AG10803 (cell line): ENCODE data around the gene SMAGP.
"Not testable (repeated sequence)": the region's sequence is repeated elsewhere in the genome, so short reads cannot be mapped to it uniquely, and the experiment has no call there.

Source experiments
- DNase-seq: peaks from one replicate; pipeline ENCODE4 v3.0.0; 2010; ENCODE audit warnings: low read depth
- H3K4me3 ChIP-seq: 2 replicates; pipeline ENCODE4 v1.5.1; 2011; ENCODE audit warnings: mild to moderate bottlenecking, low read length, control low read depth
- TF ChIP-seq, protein P1 (sequence below): conservative IDR thresholded peaks from 2 replicates; pipeline ENCODE4 v1.5.1; 2011; ENCODE audit warnings: mild to moderate bottlenecking, low read length, control low read depth, inconsistent platforms

SMAGP gene

GRCh38 chr12:51229116-51229809, 41.0 kb downstream of the SMAGP start:
- TF ChIP-seq, protein P1, sequence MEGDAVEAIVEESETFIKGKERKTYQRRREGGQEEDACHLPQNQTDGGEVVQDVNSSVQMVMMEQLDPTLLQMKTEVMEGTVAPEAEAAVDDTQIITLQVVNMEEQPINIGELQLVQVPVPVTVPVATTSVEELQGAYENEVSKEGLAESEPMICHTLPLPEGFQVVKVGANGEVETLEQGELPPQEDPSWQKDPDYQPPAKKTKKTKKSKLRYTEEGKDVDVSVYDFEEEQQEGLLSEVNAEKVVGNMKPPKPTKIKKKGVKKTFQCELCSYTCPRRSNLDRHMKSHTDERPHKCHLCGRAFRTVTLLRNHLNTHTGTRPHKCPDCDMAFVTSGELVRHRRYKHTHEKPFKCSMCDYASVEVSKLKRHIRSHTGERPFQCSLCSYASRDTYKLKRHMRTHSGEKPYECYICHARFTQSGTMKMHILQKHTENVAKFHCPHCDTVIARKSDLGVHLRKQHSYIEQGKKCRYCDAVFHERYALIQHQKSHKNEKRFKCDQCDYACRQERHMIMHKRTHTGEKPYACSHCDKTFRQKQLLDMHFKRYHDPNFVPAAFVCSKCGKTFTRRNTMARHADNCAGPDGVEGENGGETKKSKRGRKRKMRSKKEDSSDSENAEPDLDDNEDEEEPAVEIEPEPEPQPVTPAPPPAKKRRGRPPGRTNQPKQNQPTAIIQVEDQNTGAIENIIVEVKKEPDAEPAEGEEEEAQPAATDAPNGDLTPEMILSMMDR = no peak
- H3K4me3 ChIP-seq = no peak overlapping the region
- DNase-seq = no peak

DNA sequence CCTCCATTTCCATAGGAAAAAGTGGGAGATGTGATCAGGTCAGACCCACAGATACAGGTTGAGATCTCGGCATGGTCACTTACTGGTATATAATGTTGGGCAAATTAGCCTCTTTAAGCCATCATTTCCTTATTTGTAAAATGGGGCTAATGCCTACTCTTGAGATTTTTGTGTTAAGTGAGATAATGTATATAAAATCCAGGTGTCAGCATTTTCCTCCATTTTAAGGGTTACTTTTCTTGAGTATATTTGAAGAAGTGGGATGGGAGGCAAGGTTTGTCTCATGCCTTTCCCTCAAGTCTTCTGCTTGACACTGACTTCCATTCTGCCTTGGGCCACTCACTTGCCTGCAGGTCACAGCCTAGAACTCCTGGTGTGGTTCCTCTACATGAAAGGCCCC, 42.3 kb downstream of the SMAGP start:
- H3K4me3 ChIP-seq = no peak overlapping the region
- no peak for DNase-seq
- TF ChIP-seq, protein P1 = no peak

GRCh38 chr12:51227112-51227511, 43.1 kb downstream of the SMAGP start:
- H3K4me3 ChIP-seq, DNase-seq: not testable (repeated sequence)

DNA sequence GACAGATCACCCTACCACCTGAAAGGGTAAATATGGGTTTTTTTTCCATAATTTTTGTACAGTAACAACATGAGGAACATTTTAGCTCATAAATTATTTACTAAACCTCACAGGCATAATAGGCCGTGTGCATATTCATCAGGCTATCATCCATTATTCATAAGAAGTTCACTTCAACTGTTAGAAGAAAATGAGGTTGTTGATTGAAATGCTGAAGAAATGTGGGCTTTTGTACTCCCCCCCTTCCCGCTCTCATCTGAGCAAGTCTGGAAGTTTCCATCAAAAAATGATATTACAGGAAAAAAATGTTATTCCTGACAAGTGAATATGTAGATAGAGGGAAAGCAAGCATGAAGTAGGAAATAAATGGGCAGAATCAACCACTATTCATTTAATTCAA, 44.4 kb downstream of the SMAGP start:
- no peak overlapping the region for H3K4me3 ChIP-seq
- TF ChIP-seq, protein P1 = no peak
- DNase-seq = no peak

DNA sequence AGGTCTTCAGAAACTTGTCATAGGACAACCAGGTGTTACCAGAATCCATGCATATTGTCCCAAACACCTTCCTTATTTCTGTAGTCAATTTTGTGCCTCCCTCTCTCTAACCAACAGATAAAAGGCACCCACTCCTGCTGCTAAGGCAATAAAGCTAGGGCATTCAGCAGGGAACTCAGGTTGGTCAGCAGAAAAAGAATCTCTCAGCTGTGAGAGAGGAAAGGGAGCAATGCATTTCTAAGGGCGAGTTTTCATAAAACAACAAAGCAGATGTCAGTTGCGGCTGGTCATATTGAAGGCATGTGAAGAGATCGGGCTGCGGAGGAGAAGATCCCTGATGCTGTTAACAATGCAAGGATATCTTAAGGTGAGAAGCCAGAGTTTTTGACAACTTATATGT, 45.0 kb downstream of the SMAGP start:
- DNase-seq = no peak
- TF ChIP-seq, protein P1 = no peak

DNA sequence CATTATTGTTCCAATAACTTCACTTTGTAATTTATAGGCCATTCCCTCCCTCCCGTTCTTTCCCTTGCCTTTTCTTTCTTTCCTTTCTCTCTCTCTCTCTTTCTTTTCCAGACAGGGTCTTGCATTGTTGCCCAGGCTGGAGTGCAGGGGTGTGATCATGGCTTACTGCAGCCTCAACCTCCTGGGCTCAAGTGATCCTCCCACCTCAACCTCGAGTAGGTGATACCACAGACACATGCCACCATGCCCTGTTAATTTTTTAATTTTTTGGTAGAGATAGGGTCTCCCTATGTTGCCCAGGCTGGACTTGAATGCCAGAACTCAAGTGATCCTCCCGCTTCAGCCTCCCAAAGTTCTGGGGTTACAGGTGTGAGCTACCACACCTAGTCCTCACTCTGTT, 45.6 kb downstream of the SMAGP start:
- no peak for DNase-seq
- no peak overlapping the region for H3K4me3 ChIP-seq
- TF ChIP-seq, protein P1 = no peak

More for the DNA sequence above, 45.0 kb downstream of the SMAGP start:
- no peak overlapping the region for H3K4me3 ChIP-seq

- TF ChIP-seq, protein P1 = no peak
- DNase-seq = no peak
- no peak overlapping the region for H3K4me3 ChIP-seq
Observed at GRCh38 chr12:51222461-51222860, 47.8 kb downstream of the SMAGP start.

- not testable (repeated sequence) for DNase-seq, H3K4me3 ChIP-seq
Observed at GRCh38 chr12:51219857-51220256, 50.4 kb downstream of the SMAGP start.
